H1 (cell line): ENCODE results near the gene RFNG. TPM values are rescaled to one million over a fixed set of nuclear protein-coding genes. Genes with fewer than 3 reads are reported as not detected.

Experiments
- ASH2L ChIP-seq: fragments of 200-600, 300-600 bp; sonication (generic); IDR thresholded peaks from one replicate; pipeline ENCODE4 v1.7.1; 2017; ENCODE audit warnings: low read length
- CREB1 ChIP-seq: IDR thresholded peaks from 2 replicates; pipeline ENCODE4 v1.6.1; 2012; ENCODE audit warnings: inconsistent platforms
- HDAC2 ChIP-seq, 2 experiments: fragments of 300-600 bp in 1 of 2; sonication (generic) in 1 of 2; IDR thresholded peaks; 2 replicates each; pipeline ENCODE4 v1.6.1; 2011 to 2012; ENCODE audit warnings: low read depth in 2 of 2, low read length in 2 of 2, mild to moderate bottlenecking in 2 of 2, moderate library complexity in 2 of 2, borderline replicate concordance in 1 of 2, inconsistent platforms in 1 of 2
- NRF1 ChIP-seq: IDR thresholded peaks from 2 replicates; pipeline ENCODE4 v1.6.1; 2011; ENCODE audit warnings: mild to moderate bottlenecking, low read depth, low read length, improper control_type of control experiment
- POLR2A ChIP-seq, 2 experiments: IDR thresholded peaks; 1 replicate in 1 of 2; 2 replicates in 1 of 2; pipeline ENCODE4 v1.6.1; 2011; ENCODE audit warnings: low read depth in 2 of 2, low read length in 2 of 2, mild to moderate bottlenecking in 2 of 2; ENCODE audit errors: control extremely low read depth in 1 of 2
- TAF1 ChIP-seq: IDR thresholded peaks from 2 replicates; pipeline ENCODE4 v1.6.1; 2011; ENCODE audit warnings: mild to moderate bottlenecking, low read depth, low read length
- USF2 ChIP-seq: IDR thresholded peaks from 2 replicates; pipeline ENCODE4 v1.6.1; 2011; ENCODE audit warnings: low read length, improper control_type of control experiment
- polyA plus RNA-seq, 7 experiments: library from polyadenylated mRNA; depleted of rRNA in 3 of 7; stranded (reverse) in 5 of 7; unstranded in 2 of 7; fragments of >200 nt in 5 of 7; fragments of 200-250 nt in 2 of 7; gene quantifications; 1 replicate in 5 of 7; 2 replicates in 1 of 7; 4 replicates in 1 of 7; pipeline versions ENCODE4 v1.2.1 to v1.2.3, GENCODE V29; 2011 to 2013; ENCODE audit warnings: missing spikeins in 2 of 7, mixed read lengths in 2 of 7
- total RNA-seq: library from RNA; stranded (reverse); fragmentation: NEBNext Ultra II Directional; extraction: Animal tissue kit (Norgen Biotek cat#: 25700); gene quantifications from 2 replicates; pipeline ENCODE4 v1.2.1, GENCODE V29; 2021

Gene RFNG
- total and polyA plus RNA-seq, 2 of the 8 experiments (the other 6 are each of a cell fraction or from before 2014, with no cell fraction given): 26.7 to 28.4 TPM

GRCh38 chr17:82013341-82013740, 38.3 kb downstream of the RFNG start (continued):
- no peak for TF ChIP-seq TAF1
- TF ChIP-seq NRF1: no peak
- no peak for TF ChIP-seq USF2
- no peak for TF ChIP-seq CREB1
- TF ChIP-seq ASH2L: no peak
- no peak for TF ChIP-seq POLR2A (IDR thresholded peaks at IDR 0.05; ENCODE audit: control extremely low read depth in 1 of 2, low read depth in 2 of 2, low read length in 2 of 2)
- TF ChIP-seq HDAC2 (IDR thresholded peaks at IDR 0.05; ENCODE audit: borderline replicate concordance in 1 of 2, low read depth in 2 of 2, low read length in 2 of 2): no peak
- TF ChIP-seq, all 59 proteins: peak for 0
